ENCODE results near the gene WAC. TPM values are rescaled to one million over a fixed set of nuclear protein-coding genes. Genes with fewer than 3 reads are reported as not detected.
"Not testable (repeated sequence)": the region's sequence is repeated elsewhere in the genome, so short reads cannot be mapped to it uniquely, and the experiment has no call there.

WAC gene
- total RNA-seq, 3 donors from 2014 or later = 105 to 122 (median 116) TPM

- no peak for DNase-seq
- H3K27me3 Mint-ChIP-seq (ENCODE audit: low read depth) = peaks cover 18% of the 10 kb centered on the region
- peaks cover 1% of the 10 kb centered on the region for H3K36me3 Mint-ChIP-seq (ENCODE audit: insufficient read depth)
- H3K9me3 Mint-ChIP-seq = no peaks in the 10 kb centered on the region
- H3K4me3 Mint-ChIP-seq = no peak overlapping the region
- no peak for ATAC-seq
- H3K4me1 Mint-ChIP-seq (ENCODE audit: low read depth) = peaks cover 4% of the 10 kb centered on the region
These were observed 94.2 kb downstream of the WAC start for GRCh38 chr10:28627102-28627501.

GRCh38 chr10:28628184-28628893 is 95.4 kb downstream of the WAC start:
- peak; percentile 78 to 86 for ATAC-seq
- Mint-ChIP-seq H3K4me3 (no peak overlapping the region), H3K27me3 (ENCODE audit: low read depth) (peaks cover 23% of the 10 kb centered on the region), H3K9me3 (no peaks in the 10 kb centered on the region), H3K4me1 (ENCODE audit: low read depth) (peaks cover 4% of the 10 kb centered on the region), H3K36me3 (ENCODE audit: insufficient read depth) (no peaks in the 10 kb centered on the region)
- peak; percentile 58 for DNase-seq

DNA sequence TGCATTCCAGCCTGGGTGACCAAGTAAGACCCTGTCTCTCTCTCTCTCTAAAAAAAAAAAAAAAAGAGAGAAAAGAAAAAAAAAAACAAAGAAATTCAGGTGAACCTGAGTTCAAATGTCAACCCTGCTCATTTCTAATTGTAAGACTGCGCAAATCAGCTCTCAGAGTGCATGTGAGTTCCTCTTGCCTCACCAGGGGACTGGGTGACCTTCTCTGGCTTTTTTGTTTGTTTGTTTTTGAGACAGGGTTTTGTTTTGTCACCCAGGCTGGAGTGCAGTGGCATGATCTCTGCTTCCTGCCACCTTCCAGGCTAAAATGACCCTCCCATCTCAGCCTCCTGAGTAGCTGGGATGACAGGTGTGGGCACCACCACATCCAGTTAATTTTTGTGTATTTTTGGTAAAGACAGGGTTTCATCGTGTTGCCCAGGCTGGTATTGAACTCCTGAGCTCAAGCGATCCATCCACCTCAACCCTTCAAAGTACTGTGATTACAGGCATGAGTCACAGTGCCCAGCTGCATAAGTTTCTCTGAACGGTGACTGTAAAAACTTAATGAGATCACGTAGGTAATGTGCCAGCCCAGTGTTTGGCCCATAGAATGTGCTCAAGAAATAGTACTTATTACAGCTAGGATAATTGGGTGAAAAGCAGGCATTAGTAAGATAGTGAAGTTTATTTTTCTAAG is 99.1 kb downstream of the WAC start:
- H3K4me1 Mint-ChIP-seq (ENCODE audit: low read depth) = peaks cover 4% of the 10 kb centered on the region
- no peaks in the 10 kb centered on the region for H3K36me3 Mint-ChIP-seq (ENCODE audit: insufficient read depth)
- DNase-seq (no peak), ATAC-seq (no peak)
- H3K27me3 Mint-ChIP-seq (ENCODE audit: low read depth) = peaks cover 27% of the 10 kb centered on the region
- H3K4me3 Mint-ChIP-seq = no peak overlapping the region
- no peaks in the 10 kb centered on the region for H3K9me3 Mint-ChIP-seq

DNA sequence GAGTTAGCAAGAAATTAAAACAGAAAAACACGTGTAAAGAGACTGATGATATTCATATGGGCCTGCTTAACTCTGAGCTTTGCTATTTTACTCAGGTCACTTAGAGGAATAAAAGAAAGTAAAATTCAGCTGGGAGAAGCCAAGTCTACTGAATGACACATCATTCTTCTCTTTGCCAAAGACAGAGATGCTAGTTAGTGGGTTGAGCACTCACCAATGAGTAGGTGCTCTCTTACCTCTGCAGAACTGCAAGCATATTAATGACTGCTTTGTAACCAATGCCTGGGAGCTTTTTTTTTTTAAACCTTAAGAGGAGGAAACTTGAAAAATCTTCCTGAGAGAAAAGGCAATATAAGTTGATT is 99.6 kb downstream of the WAC start:
- Mint-ChIP-seq H3K9me3 (peaks cover 3% of the 10 kb centered on the region), H3K36me3 (ENCODE audit: insufficient read depth) (no peaks in the 10 kb centered on the region), H3K4me3 (no peak overlapping the region), H3K27me3 (ENCODE audit: low read depth) (peaks cover 25% of the 10 kb centered on the region), H3K4me1 (ENCODE audit: low read depth) (peaks cover 4% of the 10 kb centered on the region)
- DNase-seq = no peak
- no peak for ATAC-seq

GRCh38 chr10:28633750-28634149 is 100.8 kb downstream of the WAC start:
- no peak for DNase-seq
- peaks cover 6% of the 10 kb centered on the region for H3K9me3 Mint-ChIP-seq
- no peaks in the 10 kb centered on the region for H3K36me3 Mint-ChIP-seq (ENCODE audit: insufficient read depth)
- H3K4me1 Mint-ChIP-seq (ENCODE audit: low read depth) = no peaks in the 10 kb centered on the region
- H3K27me3 Mint-ChIP-seq (ENCODE audit: low read depth) = peaks cover 24% of the 10 kb centered on the region
- no peak overlapping the region for H3K4me3 Mint-ChIP-seq
- no peak for ATAC-seq

- no peaks in the 10 kb centered on the region for H3K4me1 Mint-ChIP-seq (ENCODE audit: low read depth)
- no peaks in the 10 kb centered on the region for H3K36me3 Mint-ChIP-seq (ENCODE audit: insufficient read depth)
- DNase-seq = no peak
- H3K9me3 Mint-ChIP-seq = peaks cover 12% of the 10 kb centered on the region
- ATAC-seq = no peak
- H3K27me3 Mint-ChIP-seq (ENCODE audit: low read depth) = peaks cover 18% of the 10 kb centered on the region
- no peak overlapping the region for H3K4me3 Mint-ChIP-seq
These were observed 104.4 kb downstream of the WAC start for GRCh38 chr10:28637346-28637745.

GRCh38 chr10:28638392-28638791 is 105.5 kb downstream of the WAC start:
- no peak for DNase-seq
- peaks cover 12% of the 10 kb centered on the region for H3K9me3 Mint-ChIP-seq
- no peak overlapping the region for H3K4me3 Mint-ChIP-seq
- no peak for ATAC-seq
- no peaks in the 10 kb centered on the region for H3K36me3 Mint-ChIP-seq (ENCODE audit: insufficient read depth)
- peaks cover 13% of the 10 kb centered on the region for H3K27me3 Mint-ChIP-seq (ENCODE audit: low read depth)
- no peaks in the 10 kb centered on the region for H3K4me1 Mint-ChIP-seq (ENCODE audit: low read depth)

DNA sequence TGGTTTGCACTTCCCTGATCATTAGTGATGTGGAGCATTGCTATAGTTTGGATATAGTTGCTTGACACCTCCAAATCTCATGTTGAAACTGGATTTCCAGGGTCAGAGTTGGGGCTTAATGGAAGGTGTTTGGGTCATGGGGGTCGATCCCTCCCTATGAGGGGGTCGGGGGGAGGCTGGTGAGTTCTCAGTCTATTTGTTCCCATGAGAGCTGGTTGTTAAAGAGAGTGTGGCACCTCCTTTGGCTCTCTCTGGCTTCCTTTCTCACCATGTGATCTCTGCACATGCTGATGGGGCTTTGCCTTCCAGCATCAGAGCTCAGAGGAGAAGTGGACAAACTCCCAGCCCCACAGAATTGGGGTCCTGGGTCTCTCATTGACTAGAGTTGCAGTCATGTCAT is 107.6 kb downstream of the WAC start:
- H3K27me3 Mint-ChIP-seq (ENCODE audit: low read depth) = peaks cover 9% of the 10 kb centered on the region
- peaks cover 12% of the 10 kb centered on the region for H3K9me3 Mint-ChIP-seq
- ATAC-seq = no peak

DNA sequence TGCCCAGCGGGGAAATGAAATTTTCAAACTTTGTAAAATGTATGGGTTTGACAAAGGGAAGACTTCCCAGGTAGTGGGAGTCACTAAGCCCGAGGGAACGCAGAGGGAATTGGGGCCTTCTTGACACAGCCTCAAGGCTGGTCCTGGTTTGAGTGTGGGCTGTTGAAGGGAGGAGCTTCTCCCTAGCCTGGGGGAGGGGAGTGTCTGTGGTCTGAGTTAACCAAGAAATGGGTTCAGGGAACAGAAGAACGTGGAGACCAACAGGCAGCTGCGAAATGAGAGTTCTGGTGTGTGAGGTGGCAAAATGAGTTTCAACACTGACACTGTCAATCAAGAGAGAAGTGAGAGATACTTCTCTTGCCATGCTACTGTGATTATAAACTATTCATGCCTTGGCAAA is 111.7 kb downstream of the WAC start:
- no peaks in the 10 kb centered on the region for H3K36me3 Mint-ChIP-seq (ENCODE audit: insufficient read depth)
- DNase-seq (no peak), ATAC-seq (no peak)
- peaks cover 12% of the 10 kb centered on the region for H3K27me3 Mint-ChIP-seq (ENCODE audit: low read depth)
- H3K4me1 Mint-ChIP-seq (ENCODE audit: low read depth) = no peaks in the 10 kb centered on the region
- peaks cover under 1% of the 10 kb centered on the region for H3K9me3 Mint-ChIP-seq
- no peak overlapping the region for H3K4me3 Mint-ChIP-seq

More for the DNA sequence above, 107.6 kb downstream of the WAC start:
- H3K4me3 Mint-ChIP-seq = no peak overlapping the region
- no peaks in the 10 kb centered on the region for H3K4me1 Mint-ChIP-seq (ENCODE audit: low read depth)
- DNase-seq = no peak
- no peaks in the 10 kb centered on the region for H3K36me3 Mint-ChIP-seq (ENCODE audit: insufficient read depth)

GRCh38 chr10:28652106-28652505 is 119.2 kb downstream of the WAC start:
- Mint-ChIP-seq H3K27me3 (ENCODE audit: low read depth) (peaks cover 20% of the 10 kb centered on the region), H3K4me1 (ENCODE audit: low read depth) (no peaks in the 10 kb centered on the region), H3K9me3 (no peaks in the 10 kb centered on the region), H3K4me3 (no peak overlapping the region), H3K36me3 (ENCODE audit: insufficient read depth) (no peaks in the 10 kb centered on the region)
- no peak for DNase-seq
- ATAC-seq = no peak

DNA sequence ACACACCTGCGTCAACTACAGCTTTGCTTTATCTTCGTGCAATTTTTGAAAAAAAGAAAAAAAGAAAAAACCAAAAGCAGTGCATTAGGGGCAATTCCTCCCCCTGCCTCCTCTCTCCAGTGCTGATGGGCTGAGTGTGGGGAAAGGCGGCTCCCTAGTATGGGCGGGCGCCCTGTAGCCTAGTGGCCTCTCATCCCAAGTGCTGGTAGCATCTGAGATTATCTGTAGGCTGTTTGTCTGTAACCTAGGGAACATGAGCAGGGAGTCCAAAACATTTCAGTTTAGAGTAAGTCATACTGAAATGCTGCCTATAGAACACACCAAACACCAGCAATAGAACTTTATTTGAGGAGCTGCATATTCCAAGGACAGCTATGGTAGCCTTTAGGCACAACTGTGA is 119.8 kb downstream of the WAC start:
- no peaks in the 10 kb centered on the region for H3K9me3 Mint-ChIP-seq
- H3K27me3 Mint-ChIP-seq (ENCODE audit: low read depth) = peaks cover 20% of the 10 kb centered on the region
- ATAC-seq (no peak), DNase-seq (no peak)
- H3K4me1 Mint-ChIP-seq (ENCODE audit: low read depth) = no peaks in the 10 kb centered on the region
- no peaks in the 10 kb centered on the region for H3K36me3 Mint-ChIP-seq (ENCODE audit: insufficient read depth)
- H3K4me3 Mint-ChIP-seq = no peak overlapping the region

DNA sequence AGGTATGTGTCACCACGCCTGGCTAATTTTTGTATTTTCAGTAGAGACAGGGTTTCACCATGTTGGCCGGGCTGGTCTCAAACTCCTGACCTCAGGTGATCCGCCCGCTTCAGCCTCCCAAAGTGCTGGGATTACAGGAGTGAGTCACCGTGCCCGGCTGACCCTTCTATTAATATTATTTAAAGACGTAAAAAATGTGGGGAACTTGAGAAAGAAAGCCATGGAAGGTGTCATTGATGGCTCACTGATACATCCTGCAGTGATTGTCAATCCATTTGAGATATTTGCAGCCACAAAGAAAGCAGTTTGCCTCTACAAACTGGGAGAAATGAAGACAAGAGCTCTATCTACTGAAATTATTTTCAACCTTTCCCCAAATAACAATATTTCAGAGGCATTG is 125.9 kb downstream of the WAC start:
- H3K9me3 Mint-ChIP-seq; H3K36me3 Mint-ChIP-seq (ENCODE audit: insufficient read depth); DNase-seq; H3K4me3 Mint-ChIP-seq; ATAC-seq; H3K4me1 Mint-ChIP-seq (ENCODE audit: low read depth): not testable (repeated sequence)
- peaks cover 25% of the 10 kb centered on the region for H3K27me3 Mint-ChIP-seq (ENCODE audit: low read depth)

- DNase-seq = no peak
- peaks cover 29% of the 10 kb centered on the region for H3K27me3 Mint-ChIP-seq (ENCODE audit: low read depth)
- no peaks in the 10 kb centered on the region for H3K36me3 Mint-ChIP-seq (ENCODE audit: insufficient read depth)
These were observed 128.1 kb downstream of the WAC start for GRCh38 chr10:28661035-28661434.

DNA sequence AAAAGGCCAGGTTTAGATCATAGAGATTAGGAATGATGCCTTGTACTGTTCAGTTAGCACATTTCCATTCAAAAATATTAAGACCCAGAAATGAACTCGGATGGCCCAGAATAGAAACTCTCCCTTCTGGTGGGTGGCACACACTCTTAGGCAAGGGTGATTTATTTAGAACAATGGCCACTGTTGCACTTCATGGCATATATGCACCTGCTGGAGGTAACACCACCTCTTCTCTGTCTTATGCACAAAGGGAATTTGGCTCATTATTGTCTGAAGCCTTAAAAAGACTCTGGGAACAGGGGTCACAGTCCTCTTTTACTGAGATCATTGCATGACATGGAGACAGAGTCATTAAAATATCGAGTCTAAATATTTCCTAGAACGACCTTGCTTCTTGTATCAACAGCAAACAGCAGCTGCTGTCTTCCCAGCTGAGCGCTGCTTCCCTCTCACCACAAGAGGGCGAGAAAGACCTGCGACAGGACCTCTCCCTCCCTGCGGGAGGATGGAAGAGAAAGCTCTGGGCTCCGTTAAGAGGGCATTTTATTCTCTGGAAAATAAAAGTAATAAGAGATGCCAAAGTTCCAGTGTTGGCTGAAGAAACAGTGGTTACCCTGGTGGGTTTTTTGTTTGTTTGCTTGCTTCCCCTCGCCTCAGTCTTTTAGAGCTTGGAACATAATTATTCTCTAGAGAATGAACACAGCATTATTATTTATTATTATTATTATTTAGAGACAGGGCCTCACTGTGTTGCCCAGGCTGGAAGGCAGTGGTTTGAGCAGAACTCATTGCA is 130.9 kb downstream of the WAC start:
- peaks cover 55% of the 10 kb centered on the region for H3K27me3 Mint-ChIP-seq (ENCODE audit: low read depth)
- no peak overlapping the region for H3K4me3 Mint-ChIP-seq
- no peaks in the 10 kb centered on the region for H3K36me3 Mint-ChIP-seq (ENCODE audit: insufficient read depth)
- H3K4me1 Mint-ChIP-seq (ENCODE audit: low read depth) = peaks cover 4% of the 10 kb centered on the region
- DNase-seq = peak; percentile 63
- H3K9me3 Mint-ChIP-seq = no peaks in the 10 kb centered on the region
- ATAC-seq = peak; percentile 83

More at GRCh38 chr10:28661035-28661434, 128.1 kb downstream of the WAC start:
- Mint-ChIP-seq H3K4me1 (ENCODE audit: low read depth) (no peaks in the 10 kb centered on the region), H3K9me3 (no peaks in the 10 kb centered on the region), H3K4me3 (no peak overlapping the region)
- no peak for ATAC-seq
